MM.1S (cell line): Measurements from ENCODE around the gene PPM1H.

ENCODE experiments used
- DNase-seq: peaks from one replicate; pipeline ENCODE4 v3.0.0-alpha.2; 2015
- H2AFZ ChIP-seq: fragments of 300-600 bp; sonication (generic); 2 replicates; pipeline ENCODE4 v1.6.0; 2016; ENCODE audit warnings: antibody characterized with exemption, low read length
- H3F3A ChIP-seq: fragments of 300-600 bp; sonication (generic); 2 replicates; pipeline ENCODE4 v1.6.1; 2016; ENCODE audit warnings: mild to moderate bottlenecking, antibody characterized with exemption, low read length, moderate library complexity, mixed read lengths; ENCODE audit not compliant: insufficient read depth
- H3K27ac ChIP-seq: fragments of 300-600 bp; sonication (generic); 2 replicates; pipeline ENCODE4 v1.5.1; 2016; ENCODE audit warnings: mild to moderate bottlenecking, low read length
- H3K27me3 ChIP-seq: fragments of 300-600 bp; sonication (generic); replicated peaks from 2 replicates; pipeline ENCODE4 v1.6.0; 2016; ENCODE audit warnings: low read length; ENCODE audit not compliant: insufficient read depth
- H3K36me3 ChIP-seq: fragments of 300-600 bp; sonication (generic); replicated peaks from 2 replicates; pipeline ENCODE4 v1.6.1; 2016; ENCODE audit warnings: mild to moderate bottlenecking, low read length, mixed read lengths; ENCODE audit not compliant: insufficient read depth
- H3K4me1 ChIP-seq: fragments of 300-600 bp; sonication (generic); 2 replicates; pipeline ENCODE4 v1.6.1; 2016; ENCODE audit warnings: low read length, mixed read lengths
- H3K4me2 ChIP-seq: fragments of 300-600 bp; sonication (generic); 2 replicates; pipeline ENCODE4 v1.6.0; 2016; ENCODE audit warnings: low read depth, low read length
- H3K4me3 ChIP-seq: fragments of 300-600 bp; sonication (generic); 2 replicates; pipeline ENCODE4 v1.5.1; 2016; ENCODE audit warnings: low read length, mixed read lengths
- H3K79me2 ChIP-seq: fragments of 300-600 bp; sonication (generic); 2 replicates; pipeline ENCODE4 v1.6.1; 2016; ENCODE audit warnings: mixed run types, low read length, mixed read lengths
- H3K9ac ChIP-seq: fragments of 300-600 bp; sonication (generic); 2 replicates; pipeline ENCODE4 v1.6.1; 2016; ENCODE audit warnings: low read length, mixed read lengths
- H3K9me2 ChIP-seq: fragments of 300-600 bp; sonication (generic); replicated peaks from 2 replicates; pipeline ENCODE4 v1.6.1; 2016; ENCODE audit warnings: mild to moderate bottlenecking, low read length, mixed read lengths; ENCODE audit not compliant: insufficient read depth
- H3K9me3 ChIP-seq: fragments of 300-600 bp; sonication (generic); replicated peaks from 2 replicates; pipeline ENCODE4 v1.6.1; 2016; ENCODE audit warnings: mild to moderate bottlenecking, low read length, mixed read lengths; ENCODE audit not compliant: insufficient read depth
- H4K20me1 ChIP-seq: fragments of 300-600 bp; sonication (generic); 2 replicates; pipeline ENCODE4 v1.6.1; 2016; ENCODE audit warnings: mild to moderate bottlenecking, low read length, moderate library complexity, mixed read lengths; ENCODE audit not compliant: insufficient read depth
- EZH2 ChIP-seq: fragments of 300-600 bp; sonication (generic); optimal IDR thresholded peaks from 2 replicates; pipeline ENCODE3; 2017; ENCODE audit warnings: low read depth, mild to moderate bottlenecking, antibody characterized with exemption, low read length, mixed read lengths
- EZH2phosphoT487 ChIP-seq: fragments of 300-600 bp; sonication (generic); IDR thresholded peaks from 2 replicates; pipeline ENCODE4 v1.6.1; 2018; ENCODE audit warnings: antibody characterized with exemption, low read length
- TF ChIP-seq, protein P1 (sequence below): fragments of 300-600 bp; sonication (generic); IDR thresholded peaks from 2 replicates; pipeline ENCODE4 v1.5.1; 2016; ENCODE audit warnings: antibody characterized with exemption, low read length, mixed read lengths

The PPM1H gene

DNA sequence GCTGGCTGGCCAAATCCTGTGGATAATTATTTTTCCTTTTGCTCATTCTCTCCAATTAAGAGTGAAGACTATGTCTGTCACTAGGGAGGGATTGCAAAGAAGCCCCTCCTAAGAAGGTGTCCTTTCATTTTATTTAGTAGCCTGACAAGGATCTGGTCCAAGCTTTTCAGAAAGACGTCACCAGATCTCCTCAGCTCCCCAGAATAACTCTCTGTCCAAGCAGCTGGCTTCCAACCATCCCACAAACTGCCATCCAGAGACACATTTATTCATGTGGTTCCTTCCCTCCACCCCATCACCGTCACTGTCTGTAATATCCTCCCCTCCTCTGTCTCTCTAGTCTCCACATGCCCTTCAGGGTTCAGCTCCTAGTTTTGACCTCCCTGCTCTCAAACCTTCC, 69.9 kb downstream of the PPM1H start:
- Histone ChIP-seq H3F3A (no peaks in the 10 kb centered on the region), H3K4me3 (no peak overlapping the region), H2AFZ (no peak overlapping the region), H3K9me2 (no peaks in the 10 kb centered on the region), H3K36me3 (no peaks in the 10 kb centered on the region), H3K9me3 (no peaks in the 10 kb centered on the region), H3K27ac (no peak overlapping the region), H3K4me2 (no peak overlapping the region), H3K79me2 (no peaks in the 10 kb centered on the region), H3K27me3 (no peaks in the 10 kb centered on the region), H3K4me1 (no peaks in the 10 kb centered on the region), H4K20me1 (no peaks in the 10 kb centered on the region), H3K9ac (no peak overlapping the region)
- TF ChIP-seq EZH2 (no peak), EZH2phosphoT487 (no peak)
- TF ChIP-seq, protein P1, sequence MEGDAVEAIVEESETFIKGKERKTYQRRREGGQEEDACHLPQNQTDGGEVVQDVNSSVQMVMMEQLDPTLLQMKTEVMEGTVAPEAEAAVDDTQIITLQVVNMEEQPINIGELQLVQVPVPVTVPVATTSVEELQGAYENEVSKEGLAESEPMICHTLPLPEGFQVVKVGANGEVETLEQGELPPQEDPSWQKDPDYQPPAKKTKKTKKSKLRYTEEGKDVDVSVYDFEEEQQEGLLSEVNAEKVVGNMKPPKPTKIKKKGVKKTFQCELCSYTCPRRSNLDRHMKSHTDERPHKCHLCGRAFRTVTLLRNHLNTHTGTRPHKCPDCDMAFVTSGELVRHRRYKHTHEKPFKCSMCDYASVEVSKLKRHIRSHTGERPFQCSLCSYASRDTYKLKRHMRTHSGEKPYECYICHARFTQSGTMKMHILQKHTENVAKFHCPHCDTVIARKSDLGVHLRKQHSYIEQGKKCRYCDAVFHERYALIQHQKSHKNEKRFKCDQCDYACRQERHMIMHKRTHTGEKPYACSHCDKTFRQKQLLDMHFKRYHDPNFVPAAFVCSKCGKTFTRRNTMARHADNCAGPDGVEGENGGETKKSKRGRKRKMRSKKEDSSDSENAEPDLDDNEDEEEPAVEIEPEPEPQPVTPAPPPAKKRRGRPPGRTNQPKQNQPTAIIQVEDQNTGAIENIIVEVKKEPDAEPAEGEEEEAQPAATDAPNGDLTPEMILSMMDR: no peak
- DNase-seq: no peak

DNA sequence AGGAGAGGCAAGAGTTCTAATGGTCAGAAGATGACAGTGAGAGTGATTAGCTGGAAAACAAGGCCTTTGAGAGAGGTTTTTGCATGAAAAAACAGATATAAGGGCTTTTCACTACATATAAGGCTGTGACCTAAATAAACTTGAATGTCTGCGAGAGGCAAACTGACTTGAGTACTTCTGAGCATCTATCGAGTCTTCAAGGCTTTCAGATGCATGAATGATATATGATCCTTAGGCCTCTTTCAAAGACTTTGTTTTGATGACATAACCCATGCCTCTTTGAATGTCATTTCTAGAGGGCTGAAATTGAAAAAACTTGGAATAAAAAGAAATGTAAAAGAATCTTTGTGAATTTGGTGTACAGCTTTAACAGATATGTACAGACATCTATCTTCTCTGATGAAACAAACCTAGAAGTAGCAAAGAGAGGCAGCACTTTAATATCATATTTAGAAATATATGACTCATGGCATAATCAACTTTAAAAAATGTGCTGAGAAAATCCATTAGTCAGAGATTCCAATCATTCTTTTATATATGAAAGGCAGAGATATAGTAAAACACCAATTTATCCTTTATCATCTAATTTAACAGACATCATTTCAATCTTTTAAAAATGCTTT, 72.6 kb downstream of the PPM1H start:
- H3K36me3 ChIP-seq: no peaks in the 10 kb centered on the region
- TF ChIP-seq EZH2phosphoT487 (no peak), EZH2 (no peak)
- TF ChIP-seq, protein P1: no peak
- H3K27me3 ChIP-seq: no peaks in the 10 kb centered on the region
- no peaks in the 10 kb centered on the region for H3F3A ChIP-seq
- no peak overlapping the region for H3K4me2 ChIP-seq
- no peaks in the 10 kb centered on the region for H3K9me2 ChIP-seq
- no peak overlapping the region for H3K27ac ChIP-seq
- H2AFZ ChIP-seq: no peak overlapping the region
- H4K20me1 ChIP-seq: no peaks in the 10 kb centered on the region
- no peaks in the 10 kb centered on the region for H3K9me3 ChIP-seq
- no peak for DNase-seq
- H3K9ac ChIP-seq: no peak overlapping the region
- no peak overlapping the region for H3K4me3 ChIP-seq
- H3K4me1 ChIP-seq: no peaks in the 10 kb centered on the region
- no peaks in the 10 kb centered on the region for H3K79me2 ChIP-seq

DNA sequence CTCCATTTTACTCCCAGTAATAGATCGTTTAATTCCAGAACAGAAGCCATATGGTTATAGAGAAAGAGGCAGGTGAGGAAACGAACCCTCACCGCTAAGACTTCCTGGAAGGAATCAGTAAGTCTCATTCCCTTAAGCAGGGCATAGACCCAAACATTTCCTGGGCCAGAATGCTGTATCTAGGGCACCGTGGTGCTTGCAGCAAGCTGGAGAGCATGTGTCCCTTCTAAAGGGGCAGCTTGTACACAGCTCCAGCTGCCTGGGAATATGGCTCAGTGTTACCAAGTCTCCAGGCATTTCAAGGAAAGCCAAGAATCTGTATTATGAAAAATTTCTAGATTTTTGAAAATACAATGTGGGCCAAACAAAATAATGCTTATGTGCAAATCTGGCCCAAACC, 73.4 kb downstream of the PPM1H start:
- Histone ChIP-seq H3K4me1 (no peaks in the 10 kb centered on the region), H3K79me2 (no peaks in the 10 kb centered on the region), H3K4me3 (no peak overlapping the region), H4K20me1 (no peaks in the 10 kb centered on the region), H3K9me2 (no peaks in the 10 kb centered on the region), H3K27me3 (no peaks in the 10 kb centered on the region), H3F3A (no peaks in the 10 kb centered on the region), H2AFZ (no peak overlapping the region), H3K36me3 (no peaks in the 10 kb centered on the region), H3K9ac (no peak overlapping the region), H3K27ac (no peak overlapping the region), H3K9me3 (no peaks in the 10 kb centered on the region), H3K4me2 (no peak overlapping the region)
- no peak for DNase-seq
- TF ChIP-seq, protein P1: no peak
